Activated CD4-positive, alpha-beta T cell treated with anti-CD3 and anti-CD28 coated beads, Interleukin-2, amount 50 U/mL, for 16 hours (primary cell): ENCODE data around the gene ANKRD62.

Source experiments
- DNase-seq: peaks from one replicate; pipeline ENCODE4 v3.0.0-alpha.2; 2020

ANKRD62 gene

GRCh38 chr18:12093520-12094257 is at the start of gene ANKRD62:
Gene ANKRD62 (plus strand): TSS chr18:12093843. CDS start chr18:12094018, 175 bp downstream.
- no peak for DNase-seq

- DNase-seq, result no peak
Measured at GRCh38 chr18:12044591-12044990, 49.1 kb upstream of the ANKRD62 start.

- no peak for DNase-seq
Measured at GRCh38 chr18:12046046-12046750, 47.4 kb upstream of the ANKRD62 start.

- DNase-seq, result no peak
Measured at GRCh38 chr18:12046751-12047335, 46.8 kb upstream of the ANKRD62 start.

GRCh38 chr18:12048010-12048826 is 45.4 kb upstream of the ANKRD62 start:
- DNase-seq, result no peak

GRCh38 chr18:12048827-12049175 is 44.8 kb upstream of the ANKRD62 start:
- DNase-seq, result peak; percentile 10

- DNase-seq, result no peak
Measured at GRCh38 chr18:12049978-12050811, 43.4 kb upstream of the ANKRD62 start.

- DNase-seq, result no peak
Measured at GRCh38 chr18:12052866-12053265, 40.8 kb upstream of the ANKRD62 start.

GRCh38 chr18:12053289-12053688 is 40.4 kb upstream of the ANKRD62 start:
- no peak for DNase-seq

GRCh38 chr18:12056034-12056883 is 37.4 kb upstream of the ANKRD62 start:
- no peak for DNase-seq

- DNase-seq, result no peak
Measured at GRCh38 chr18:12056884-12057402, 36.7 kb upstream of the ANKRD62 start.

- DNase-seq, result no peak
Measured at GRCh38 chr18:12057419-12058039, 36.1 kb upstream of the ANKRD62 start.

- DNase-seq, result no peak
Measured at GRCh38 chr18:12059334-12060181, 34.1 kb upstream of the ANKRD62 start.

GRCh38 chr18:12060182-12060870 is 33.3 kb upstream of the ANKRD62 start:
- DNase-seq, result no peak

- no peak for DNase-seq
Measured at GRCh38 chr18:12061685-12062084, 32.0 kb upstream of the ANKRD62 start.

- DNase-seq, result no peak
Measured at GRCh38 chr18:12062974-12063373, 30.7 kb upstream of the ANKRD62 start.

GRCh38 chr18:12064086-12064763 is 29.4 kb upstream of the ANKRD62 start:
- DNase-seq, result no peak

- no peak for DNase-seq
Measured at GRCh38 chr18:12065397-12065796, 28.2 kb upstream of the ANKRD62 start.
